NB4 (cell line): ENCODE measurements around the gene RFX8.

Source experiments
- MAX ChIP-seq: IDR thresholded peaks from 2 replicates; pipeline ENCODE4 v1.6.1; 2011; ENCODE audit warnings: low read depth, low read length
- MYC ChIP-seq: IDR thresholded peaks from 2 replicates; pipeline ENCODE4 v1.6.1; 2011; ENCODE audit warnings: low read depth, low read length
- POLR2A ChIP-seq: IDR thresholded peaks from 2 replicates; pipeline ENCODE4 v1.6.1; 2011; ENCODE audit warnings: mild to moderate bottlenecking; ENCODE audit not compliant: insufficient read length; ENCODE audit errors: extremely low read depth
- TF ChIP-seq, protein P1 (sequence below): IDR thresholded peaks from one replicate; pipeline ENCODE4 v1.5.1; 2012; ENCODE audit warnings: low read depth, low read length

GRCh38 chr2:101520246-101520645 lies 45.3 kb upstream of the RFX8 start:
- TF ChIP-seq MYC: no peak
- TF ChIP-seq, protein P1, sequence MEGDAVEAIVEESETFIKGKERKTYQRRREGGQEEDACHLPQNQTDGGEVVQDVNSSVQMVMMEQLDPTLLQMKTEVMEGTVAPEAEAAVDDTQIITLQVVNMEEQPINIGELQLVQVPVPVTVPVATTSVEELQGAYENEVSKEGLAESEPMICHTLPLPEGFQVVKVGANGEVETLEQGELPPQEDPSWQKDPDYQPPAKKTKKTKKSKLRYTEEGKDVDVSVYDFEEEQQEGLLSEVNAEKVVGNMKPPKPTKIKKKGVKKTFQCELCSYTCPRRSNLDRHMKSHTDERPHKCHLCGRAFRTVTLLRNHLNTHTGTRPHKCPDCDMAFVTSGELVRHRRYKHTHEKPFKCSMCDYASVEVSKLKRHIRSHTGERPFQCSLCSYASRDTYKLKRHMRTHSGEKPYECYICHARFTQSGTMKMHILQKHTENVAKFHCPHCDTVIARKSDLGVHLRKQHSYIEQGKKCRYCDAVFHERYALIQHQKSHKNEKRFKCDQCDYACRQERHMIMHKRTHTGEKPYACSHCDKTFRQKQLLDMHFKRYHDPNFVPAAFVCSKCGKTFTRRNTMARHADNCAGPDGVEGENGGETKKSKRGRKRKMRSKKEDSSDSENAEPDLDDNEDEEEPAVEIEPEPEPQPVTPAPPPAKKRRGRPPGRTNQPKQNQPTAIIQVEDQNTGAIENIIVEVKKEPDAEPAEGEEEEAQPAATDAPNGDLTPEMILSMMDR: no peak
- no peak for TF ChIP-seq POLR2A
- no peak for TF ChIP-seq MAX
